Stimulated activated CD4-positive, alpha-beta T cell treated with anti-CD3 and anti-CD28 coated beads, Interleukin-12 subunit alpha, Interleukin-12 subunit beta, amount 100 ng/mL, for 4 hours (primary cell): ENCODE results near the gene CMIP.

ENCODE experiments used
- DNase-seq: peaks from one replicate; pipeline ENCODE4 v3.0.0-alpha.2; 2020

CMIP gene

DNA sequence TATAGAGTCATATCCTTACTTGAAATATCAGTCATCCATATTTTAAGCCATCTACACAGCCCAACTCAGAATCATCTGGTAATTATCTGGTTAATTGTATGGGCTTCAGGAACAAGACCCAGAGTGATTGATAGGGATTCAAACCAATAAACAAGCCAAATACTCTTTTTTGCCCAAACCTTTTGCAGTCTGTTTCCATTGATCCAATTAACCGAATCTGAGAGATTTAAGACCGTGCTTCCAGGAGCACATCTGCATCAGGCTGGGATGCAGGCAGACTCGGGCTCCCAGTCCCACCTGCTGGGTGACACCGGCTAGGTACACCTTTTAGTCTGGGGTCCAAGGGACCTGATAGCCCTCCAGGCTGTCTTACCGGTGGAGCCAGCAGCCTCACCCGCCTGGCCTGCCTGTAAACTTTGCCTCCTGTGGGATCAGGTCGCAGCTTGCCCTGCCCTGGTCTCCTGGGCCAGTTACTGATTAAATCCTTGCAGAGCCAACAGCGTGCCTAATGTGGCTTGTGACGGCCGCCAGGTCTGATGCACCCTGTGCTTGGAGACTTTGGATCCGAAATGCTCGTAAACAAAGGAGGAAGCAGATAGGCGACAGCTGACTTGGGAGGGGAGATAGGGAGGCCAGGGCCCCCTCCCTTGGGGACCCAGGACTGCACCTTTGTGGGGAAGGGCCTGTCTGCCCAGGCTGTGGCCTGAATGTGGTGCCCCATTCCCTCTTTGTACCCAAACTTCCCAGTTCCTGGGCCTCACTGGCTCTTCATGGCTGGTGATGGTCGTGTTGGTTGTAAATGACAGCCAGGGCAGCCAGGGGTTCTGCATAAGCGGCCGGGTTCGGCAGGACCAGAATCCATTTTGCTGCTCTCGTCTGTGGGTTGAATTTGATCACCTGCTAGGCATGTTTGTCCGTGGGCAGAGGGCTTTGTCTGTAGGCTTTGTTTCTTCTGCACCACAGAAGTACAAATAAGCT lies 3.8 kb downstream of the CMIP start:
- DNase-seq, result no peak

DNA sequence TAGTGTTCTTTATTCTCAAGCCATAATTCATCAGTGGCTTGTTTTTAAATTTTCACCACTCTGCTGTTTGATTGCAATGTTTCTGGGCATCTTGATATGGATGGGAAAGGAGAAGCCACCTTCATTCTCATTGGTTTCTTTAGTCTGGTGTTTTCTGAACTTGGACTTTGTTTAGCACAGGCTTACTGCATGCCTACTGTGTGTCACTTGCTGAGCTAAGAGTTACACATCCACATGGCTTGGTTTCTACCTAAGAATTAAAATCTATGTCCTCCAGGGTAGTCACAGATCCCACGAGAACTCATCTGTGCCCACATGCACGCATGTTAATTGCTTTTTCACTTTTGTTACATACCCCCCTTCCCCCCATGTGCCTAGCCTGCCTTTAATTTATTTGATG lies 4.6 kb downstream of the CMIP start:
- DNase-seq, result no peak

DNA sequence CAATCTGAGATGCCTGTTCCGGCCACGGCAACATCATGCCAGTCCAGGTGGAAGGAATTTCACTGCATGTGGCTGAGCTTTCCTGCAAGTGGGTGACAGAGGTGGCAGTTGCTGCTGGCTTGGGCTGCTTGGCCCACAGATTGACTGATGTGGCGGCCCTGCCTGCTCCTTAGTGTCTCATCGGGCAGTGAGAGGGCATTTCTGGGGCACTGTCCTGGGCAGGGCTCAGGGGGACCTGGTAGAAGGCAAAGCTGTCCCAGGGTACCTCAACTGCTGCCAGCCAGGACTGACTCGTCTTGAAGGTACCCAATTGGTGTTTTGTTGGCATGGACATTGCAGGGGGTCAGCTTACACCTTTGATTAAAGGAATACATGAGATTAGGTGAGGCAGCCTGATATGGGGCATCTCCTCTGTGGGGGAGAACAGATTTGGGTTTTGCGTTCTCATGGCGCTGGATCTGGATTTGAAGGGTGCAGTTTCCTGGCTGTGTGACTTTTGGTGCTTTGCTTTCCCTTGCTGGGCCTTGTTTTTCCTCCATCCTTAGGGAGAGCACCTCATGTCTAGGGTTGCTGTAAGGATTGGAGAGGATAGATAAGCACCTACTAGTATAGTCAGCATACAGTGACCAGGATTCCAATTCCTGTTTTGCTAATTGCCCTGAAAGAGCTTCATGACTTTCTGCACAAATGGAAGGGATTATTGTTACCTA lies 5.4 kb downstream of the CMIP start:
- no peak for DNase-seq

DNA sequence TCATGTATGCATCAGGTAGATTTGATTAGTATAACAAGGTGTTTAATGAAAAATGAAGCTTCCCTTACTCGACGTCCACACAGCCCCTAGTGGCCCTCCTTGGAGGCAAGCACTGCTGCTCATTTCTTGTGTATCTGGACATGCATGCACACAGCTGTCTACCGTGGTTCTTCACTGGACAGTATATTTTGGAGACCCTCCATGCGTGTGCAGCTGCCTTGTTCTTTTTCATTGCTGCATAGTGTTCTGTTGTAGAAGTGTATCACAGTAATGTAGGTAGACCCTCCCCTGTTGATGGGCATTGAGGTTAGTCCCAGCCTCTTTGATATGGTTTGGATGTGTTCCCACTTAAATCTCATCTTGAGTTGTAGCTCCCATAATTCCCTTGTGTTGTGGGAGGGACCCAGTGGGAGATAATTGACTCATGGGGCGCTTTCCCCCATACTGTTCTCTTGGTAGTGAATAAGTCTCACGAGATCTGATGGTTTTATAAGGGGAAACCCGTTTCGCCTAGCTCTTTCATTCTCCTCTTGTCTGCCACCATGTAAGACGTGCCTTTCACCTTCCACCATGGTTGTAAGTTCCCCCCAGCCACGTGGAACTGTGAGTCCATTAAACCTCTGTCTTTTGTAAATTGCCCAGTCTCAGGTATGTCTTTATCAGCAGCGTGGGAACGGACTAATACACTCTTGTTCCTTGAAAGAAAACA lies 6.3 kb downstream of the CMIP start:
- no peak for DNase-seq

DNA sequence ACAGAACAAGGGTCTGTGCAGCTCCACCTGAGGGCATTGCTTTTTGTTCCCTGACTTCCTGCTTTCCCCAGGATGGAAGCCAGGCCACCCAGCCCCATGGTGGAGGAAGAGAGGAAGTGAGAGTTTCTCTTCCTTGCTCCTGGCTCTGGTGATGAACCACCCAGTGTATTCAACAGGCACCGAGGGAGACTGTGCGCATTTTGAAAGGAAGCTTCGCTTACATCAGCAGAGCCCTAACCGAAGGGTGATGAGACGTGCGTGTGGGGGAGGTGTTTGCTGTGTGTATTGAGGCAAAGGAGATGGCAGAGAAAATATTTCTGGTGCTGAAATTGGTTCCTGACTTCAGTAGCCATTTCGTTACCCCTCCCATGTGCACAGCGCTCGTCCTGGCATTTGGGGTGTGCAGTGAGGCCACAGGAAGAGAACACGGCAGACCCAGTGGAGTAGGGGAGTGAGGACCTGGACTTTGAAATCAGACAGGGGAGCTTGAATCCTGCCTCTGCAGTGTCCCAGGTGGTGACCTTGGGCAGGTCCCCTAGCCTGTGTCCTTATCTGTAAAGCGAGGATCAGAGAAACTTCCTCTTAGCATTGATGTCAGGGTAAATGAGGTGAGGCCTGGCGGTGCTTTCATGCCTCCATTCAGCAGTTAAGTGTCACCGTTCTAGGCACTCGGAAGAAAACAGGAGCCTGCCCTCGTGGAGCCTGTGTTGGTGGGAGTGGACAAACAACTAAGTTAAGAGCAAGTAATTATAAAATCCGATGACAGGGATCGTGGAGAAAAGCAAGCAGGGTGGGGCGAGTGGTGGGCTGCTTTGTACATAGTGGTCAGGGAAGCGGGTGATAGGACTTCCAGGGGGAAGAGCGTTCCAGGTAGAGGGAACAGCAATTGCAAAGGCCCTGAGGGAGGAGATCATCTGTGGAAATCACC lies 7.4 kb downstream of the CMIP start:
- DNase-seq, result no peak

DNA sequence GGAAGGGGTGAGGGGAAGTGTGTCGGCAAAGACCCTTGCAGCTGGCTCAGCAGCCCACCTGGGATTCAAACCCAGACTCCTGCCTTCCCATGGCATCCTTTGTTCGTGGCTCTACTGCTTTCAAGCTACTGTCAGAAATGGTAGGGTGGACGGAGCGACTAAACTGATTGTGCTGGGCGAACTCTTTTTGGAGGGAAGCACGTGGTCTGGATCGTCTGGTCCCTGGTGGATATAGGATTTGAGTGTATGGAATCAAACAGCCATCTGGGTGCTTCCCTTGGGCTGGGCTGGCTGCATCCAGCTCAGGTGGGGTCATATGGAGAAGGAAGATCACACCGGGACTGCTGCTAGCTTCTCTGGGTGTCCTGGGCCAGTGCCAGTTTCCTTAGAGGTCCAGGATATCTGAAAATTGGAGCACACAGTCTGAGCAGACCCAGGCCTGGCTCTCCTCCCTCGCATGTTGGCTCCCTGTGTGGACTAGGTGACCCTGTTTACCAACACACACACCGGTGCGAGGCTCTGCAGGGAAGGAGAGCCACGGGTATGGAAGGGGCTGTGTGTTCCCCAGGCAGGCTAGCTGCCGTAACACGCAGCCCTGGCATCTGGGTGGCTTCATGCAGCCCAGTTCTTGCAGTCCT lies 8.6 kb downstream of the CMIP start:
- DNase-seq, result no peak

DNA sequence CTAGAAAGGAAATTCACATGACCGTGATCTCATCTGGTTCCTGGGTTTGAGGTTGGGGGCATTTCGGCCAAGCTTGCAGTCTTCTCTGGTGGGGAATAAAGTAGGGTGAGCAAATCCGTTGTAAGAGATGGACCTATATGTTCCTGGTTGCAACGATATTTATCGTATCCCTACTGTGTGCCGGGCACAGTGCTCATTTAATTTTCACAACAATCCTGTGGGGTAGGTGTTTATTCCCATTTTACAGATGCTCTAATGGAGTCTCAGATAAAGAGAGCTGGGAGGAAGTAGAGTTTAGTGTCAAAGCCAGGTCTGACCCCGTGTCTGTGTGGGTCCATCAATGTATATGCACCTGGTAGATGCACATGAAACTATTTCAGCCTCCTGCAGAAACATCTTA lies 9.4 kb downstream of the CMIP start:
- no peak for DNase-seq

DNA sequence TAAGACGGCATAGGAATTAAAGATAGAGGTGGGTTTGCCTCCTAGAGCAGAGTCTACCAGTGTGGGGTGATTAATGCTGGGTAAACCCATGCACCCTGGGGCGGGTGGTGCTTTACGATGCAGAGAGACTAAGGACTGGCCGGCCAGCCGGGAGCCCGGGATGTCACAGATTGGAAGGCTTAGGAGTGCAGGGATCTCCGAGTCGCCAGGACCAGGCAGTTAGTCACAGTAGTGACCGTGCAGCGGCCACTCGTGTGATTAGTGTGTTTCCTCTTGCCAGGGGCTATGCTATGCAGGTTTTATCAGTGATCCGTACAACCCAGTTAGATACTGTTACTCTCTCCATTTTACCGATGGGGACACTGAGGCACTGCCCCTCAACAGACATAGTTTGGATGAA lies 10.4 kb downstream of the CMIP start:
- no peak for DNase-seq

DNA sequence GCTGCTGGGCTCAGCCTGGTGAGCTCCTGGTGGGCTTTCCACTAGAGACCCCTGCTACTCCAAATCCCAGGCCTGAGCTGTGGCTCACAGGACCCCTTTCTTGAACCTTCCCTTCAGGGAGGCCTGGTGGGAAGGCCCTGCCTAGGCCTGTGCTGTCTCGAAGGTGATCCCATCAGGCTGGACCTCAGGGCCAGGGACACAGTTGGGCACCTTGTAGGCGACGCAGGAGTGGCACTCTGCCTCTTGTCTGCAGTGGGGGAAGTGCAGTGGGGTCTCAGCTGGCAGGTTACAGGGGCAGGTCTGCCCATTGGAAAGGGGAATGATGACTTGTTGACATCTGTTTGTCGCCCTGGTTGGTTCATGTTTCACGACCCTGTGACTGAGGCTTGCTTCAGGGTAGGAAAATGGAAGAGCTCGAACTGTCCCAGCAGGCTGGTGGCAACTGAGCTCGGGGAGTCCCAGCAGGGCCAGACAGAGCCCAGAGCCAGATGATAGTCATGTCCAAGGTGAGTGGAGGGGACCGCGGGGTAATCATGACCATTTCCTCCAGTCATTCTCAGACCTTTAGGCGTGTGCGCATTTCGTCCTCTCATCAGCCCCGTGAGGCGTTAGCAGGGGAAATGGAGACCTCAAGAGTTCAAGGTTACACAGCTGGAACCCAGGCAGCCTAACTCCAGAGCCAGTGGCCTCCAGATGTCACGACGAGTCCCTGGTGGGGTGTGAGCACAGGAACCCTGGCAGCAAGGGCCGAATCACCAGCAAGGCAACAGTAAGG lies 11.3 kb downstream of the CMIP start:
- DNase-seq, result no peak

DNA sequence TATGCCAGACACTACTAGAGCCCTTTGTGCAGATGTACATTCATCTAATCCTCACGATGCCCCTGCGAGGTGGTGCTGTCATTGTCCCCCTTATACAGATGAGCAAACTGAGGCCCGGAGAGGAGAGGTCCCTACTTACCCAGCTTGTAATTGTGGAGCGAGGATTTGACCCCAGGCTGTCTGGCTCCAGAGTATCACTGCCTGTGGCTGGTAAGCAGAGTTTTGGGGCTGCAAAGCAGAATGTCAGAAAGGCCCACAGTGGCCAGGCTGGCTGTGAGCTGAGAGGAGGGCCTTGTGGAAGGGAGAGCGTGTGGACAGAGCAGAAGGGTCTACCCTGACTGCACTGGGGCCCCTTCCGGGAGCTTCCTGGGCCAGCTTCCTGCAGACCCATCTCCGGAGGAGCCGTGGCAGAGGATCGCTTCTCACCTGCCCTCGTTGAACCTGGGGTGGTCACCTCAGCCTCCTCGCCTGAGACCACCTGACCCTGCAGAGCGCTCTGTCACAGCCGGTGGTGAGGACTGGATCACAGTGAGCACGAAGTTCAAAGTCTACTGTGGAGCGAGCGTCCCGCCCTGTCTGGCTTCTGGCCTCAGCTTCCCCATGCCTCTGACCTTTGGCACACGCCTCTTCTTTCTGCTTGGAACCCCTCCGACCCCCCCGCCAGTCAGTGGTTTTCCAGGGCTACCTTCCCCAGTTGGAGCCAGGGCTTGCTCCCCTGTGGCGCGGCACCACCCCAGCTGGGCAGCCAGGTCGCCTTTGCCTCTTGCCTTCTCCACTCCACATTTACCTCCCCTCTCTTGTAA lies 12.1 kb downstream of the CMIP start:
- DNase-seq, result no peak

DNA sequence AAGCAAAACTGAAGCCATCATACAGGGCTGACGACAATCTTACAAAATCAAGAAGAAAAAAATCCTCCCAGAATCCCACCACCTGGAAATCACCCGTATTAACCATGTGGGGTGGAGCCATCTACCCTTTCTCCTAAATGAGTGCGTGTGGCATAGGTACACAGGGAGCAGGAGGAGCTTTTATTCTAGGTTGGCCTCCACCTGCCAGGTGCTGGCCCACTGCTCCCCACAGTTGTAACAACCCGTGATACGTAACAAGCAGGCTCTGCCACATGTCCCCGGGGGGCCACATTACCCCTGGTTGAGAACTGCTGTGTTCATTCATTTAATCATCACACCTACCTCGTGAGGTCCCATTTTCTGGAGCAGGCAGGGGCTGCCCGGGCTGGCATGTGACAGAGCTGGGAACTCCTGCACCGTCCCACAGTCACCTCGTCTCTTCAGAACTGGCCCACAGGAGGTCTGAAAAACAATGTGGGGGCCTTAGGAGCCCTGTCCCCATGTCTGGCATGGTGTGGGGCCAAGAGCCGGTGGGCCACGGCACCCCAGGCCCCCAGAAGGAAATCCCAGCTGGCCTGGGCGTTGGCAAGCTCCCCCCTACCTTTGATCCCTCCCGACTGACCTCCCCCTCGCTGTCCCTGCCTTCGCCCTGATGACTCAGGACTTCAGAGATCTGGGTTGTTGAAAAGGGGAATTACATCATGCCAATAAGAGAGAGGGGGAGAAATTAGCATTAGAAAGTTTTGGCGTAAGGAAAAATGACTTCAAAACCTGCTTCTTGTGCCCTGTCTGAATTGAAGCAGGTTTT lies 12.9 kb downstream of the CMIP start:
- no peak for DNase-seq

DNA sequence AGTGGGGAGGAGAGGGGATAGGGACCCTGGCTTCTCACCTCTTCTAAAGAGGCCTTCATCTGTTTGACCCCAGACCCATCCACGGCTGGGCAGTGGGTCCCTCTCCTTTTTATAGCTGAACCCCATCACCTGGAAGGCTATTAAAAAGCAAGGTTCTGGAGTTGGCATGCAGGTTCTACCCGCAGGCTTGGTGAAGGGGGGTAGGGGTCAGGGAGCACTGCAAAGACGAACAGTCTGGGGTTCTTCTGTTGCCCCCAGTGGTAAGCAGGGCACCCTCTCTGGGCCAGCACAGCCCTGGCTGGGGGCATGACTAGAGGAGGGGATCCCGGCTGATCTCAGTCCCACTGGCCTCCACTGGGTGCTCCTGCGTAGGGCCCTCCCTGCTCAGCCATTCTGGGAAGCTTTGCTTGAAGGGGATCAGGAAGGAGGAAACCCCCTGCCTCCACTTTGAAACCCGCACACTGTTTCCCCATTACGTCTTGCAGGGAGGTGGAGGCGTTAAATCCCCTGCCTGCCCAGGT lies 13.6 kb downstream of the CMIP start:
- no peak for DNase-seq

DNA sequence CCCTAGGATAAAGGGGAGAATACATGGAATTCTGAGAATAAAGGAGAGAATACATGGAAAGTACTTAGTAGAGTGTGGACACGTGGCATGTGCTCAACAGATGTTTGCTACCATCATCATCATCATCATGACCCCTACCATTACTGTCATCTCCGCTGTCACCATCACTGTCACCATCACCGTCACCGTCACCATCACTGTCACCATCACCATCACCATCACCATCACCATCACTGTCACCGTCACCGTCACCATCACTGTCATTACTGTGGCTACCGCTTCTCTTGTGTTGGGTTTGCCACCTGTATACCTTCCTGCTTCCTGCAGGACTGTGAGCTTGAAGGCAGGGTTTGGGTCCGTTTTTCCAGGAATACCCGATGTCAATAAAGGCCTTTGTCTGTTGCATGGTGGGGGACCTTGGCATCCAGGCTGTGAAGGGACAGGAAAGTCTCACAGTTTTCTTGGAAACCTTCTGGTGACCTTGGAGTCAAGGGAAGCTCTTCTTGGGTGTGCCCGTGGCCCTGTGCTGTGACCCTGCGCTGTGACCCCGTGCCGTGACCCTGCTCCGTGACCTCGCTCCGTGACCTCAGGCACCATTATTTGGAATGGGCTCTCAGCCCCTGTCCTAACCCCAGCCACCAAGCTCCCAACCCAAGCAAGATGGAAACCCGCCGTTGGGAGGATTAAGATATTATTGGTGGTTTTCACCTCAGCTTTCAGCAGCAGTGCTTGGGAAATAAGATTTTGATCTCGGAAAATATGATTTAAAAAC lies 14.4 kb downstream of the CMIP start:
- DNase-seq, result no peak

DNA sequence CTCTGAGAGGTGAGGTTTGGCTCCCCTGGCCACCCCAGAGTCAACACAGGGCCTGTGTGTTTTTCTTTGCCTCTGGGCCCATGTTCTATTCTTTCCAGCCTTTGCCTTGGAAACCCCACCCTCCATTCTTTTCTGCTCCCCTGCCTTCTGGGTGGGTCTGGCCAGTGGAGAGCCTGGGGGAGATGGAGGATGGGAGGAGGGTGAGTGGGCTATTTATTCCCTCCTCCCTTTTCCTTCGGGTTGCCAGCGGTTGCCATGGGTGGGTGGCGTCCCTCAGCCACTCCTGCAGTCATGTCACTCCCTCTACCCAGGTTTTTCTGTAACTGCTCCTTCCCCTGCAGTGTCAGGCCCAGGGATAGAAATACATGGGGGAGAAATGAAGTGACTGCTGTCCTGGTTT lies 15.5 kb downstream of the CMIP start:
- no peak for DNase-seq

DNA sequence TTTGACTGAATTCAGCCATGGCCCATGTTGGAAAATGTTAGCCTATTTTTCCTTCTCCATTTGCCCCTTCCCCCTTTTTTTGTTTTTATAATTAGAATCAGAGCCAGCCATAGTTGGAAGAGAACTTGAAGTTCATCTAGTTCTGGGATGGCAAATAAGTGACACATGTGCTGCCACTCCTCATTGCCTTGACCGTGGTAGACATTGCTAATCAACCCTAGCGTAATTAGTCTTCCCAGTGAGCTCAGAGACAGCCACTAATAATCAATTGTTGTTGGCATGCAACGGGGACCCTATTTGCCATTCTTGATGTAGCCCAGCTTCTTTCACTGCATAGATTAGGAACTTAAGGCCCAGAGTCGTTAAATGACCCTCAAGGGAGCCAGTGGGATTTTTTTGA lies 16.6 kb downstream of the CMIP start:
- DNase-seq, result no peak

DNA sequence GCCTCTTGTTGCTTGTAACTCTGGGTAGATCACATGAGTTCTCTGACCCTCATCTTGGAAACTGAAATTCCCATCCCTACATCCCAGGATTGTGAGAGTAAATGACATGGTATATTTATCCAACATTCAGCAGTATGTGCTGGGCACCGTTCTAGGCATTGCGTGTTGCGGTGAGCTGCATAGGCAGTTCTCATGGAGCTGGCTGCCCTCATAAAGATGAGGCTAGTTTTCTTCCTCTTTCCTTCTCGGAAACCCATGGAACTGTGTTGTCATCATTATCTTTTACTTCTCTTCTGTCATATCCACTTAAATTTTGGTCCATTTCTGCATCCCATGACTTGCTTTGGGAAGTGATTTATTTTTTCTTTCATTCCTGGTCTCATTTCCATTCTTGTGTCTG lies 17.2 kb downstream of the CMIP start:
- no peak for DNase-seq

DNA sequence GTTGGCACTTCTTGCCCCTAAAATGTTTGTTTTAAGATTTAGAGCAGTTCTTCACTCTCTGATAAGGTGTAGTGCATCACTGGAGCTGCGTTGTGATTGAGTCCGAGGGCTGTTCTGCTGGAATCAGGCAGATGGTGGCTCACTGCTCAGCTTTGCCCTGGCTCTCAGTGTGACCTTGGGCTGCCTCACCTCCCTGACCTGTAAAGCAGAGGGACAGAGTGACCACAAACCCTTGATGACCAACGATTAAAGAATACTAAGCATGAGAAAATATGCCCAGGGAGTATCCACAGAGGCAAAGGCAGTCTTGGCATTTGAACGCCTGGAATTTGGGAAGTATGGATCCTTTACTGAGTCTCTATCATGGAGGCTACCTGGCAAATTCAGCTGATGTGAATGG lies 18.1 kb downstream of the CMIP start:
- no peak for DNase-seq

DNA sequence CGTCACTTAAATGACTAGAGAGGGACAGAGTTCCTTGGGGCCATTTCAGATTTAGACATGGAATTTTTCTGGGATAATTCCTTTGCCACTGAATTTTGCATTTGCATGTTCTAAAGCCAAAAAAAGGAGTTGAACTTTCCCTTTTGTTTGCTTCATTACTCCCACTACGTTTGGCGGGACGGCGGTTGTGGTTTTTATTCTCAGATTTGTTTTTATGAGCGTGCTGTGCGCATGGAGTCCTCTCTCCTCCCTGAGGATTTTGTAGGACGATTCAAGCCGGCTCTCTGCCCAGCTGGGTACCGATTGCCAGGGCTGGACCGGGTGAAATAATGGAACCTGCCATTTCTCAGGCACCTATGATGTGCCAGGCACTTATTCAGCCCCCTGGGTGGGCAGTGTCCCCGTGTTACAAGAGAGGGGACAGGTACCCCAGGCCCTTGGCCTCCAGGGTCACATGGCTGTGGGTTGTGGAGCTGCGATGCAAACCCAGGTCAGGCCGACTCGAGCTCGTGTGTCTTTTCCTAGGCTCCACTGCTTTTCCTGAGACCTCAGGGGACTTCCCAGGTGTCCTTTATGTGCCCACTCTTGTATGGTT lies 18.8 kb downstream of the CMIP start:
- no peak for DNase-seq
